Upper lobe of right lung (tissue), 1 donor: ENCODE measurements around the gene RELL1. TPM values are rescaled to one million over a fixed set of nuclear protein-coding genes. Genes with fewer than 3 reads are reported as not detected.
A peak's percentile ranks its signal among the peaks of the same experiment; 100 is the strongest.
"Not testable (repeated sequence)": the region's sequence is repeated elsewhere in the genome, so short reads cannot be mapped to it uniquely, and the experiment has no call there.

Source experiments
- ATAC-seq: fragments of 200-7000 bp; cut with Tn5 transposase; one replicate; pipeline ENCODE4 v1.9.1; 2020; ENCODE audit warnings: mild to moderate bottlenecking, moderate library complexity
- DNase-seq: peaks from one replicate; pipeline ENCODE4 v3.0.0-alpha.2; 2020
- H3K27ac ChIP-seq: fragments of 200-600 bp; one replicate; pipeline ENCODE4 v1.8.0; 2022
- H3K27me3 ChIP-seq: fragments of 200-600 bp; one replicate; pipeline ENCODE4 v1.8.0; 2022; ENCODE audit warnings: mild to moderate bottlenecking
- H3K36me3 ChIP-seq: fragments of 200-600 bp; one replicate; pipeline ENCODE4 v1.8.0; 2022
- H3K4me1 ChIP-seq: fragments of 200-600 bp; one replicate; pipeline ENCODE4 v1.8.0; 2022
- H3K4me3 ChIP-seq: fragments of 200-600 bp; one replicate; pipeline ENCODE4 v1.8.0; 2022; ENCODE audit warnings: mild to moderate bottlenecking
- H3K9me3 ChIP-seq: fragments of 200-600 bp; one replicate; pipeline ENCODE4 v1.8.0; 2022
- intact Hi-C: fragments of 100-400 bp; cut with DNase I; formaldehyde crosslinking; loops from one replicate; pipeline ENCODE4 v1.11.0; 2022
- total RNA-seq: library from RNA; stranded (reverse); fragmentation: NEBNext Ultra II Directional; extraction: Animal tissue kit (Norgen Biotek cat#: 25700); gene quantifications from one replicate; pipeline ENCODE4 v1.2.1, GENCODE V29; 2021
- TF ChIP-seq, protein P1 (sequence below): fragments of 200-600 bp; IDR thresholded peaks from one replicate; pipeline ENCODE4 v1.8.0; 2022; ENCODE audit warnings: antibody characterized with exemption
- donor health status: DM: no; HTN: yes; CAD: no; lungs with severe emphysema.

Gene RELL1
- total RNA-seq, 1 donor from 2014 or later: 49.1 TPM

DNA sequence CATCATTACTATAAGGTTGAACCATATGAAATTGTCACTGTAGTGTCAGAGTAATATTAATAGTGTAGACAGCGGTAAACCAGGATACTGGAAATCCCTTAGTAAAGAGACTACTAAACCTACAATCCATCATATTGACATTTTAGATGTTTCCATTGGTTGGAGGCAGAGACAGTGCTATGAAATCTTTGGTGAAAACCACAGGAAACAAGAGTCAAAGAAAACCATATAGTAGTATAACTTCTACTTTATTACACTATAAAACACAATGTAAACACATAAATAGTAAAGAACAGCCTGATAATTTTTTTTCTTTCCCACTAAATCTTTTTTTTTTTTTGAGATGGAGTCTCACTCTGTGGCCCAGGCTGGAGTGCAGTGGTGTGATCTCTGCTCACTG lies 15.9 kb downstream of the RELL1 start:
- no peak overlapping the region for H3K4me3 ChIP-seq
- DNase-seq: no peak
- H3K27ac ChIP-seq: no peak overlapping the region
- H3K27me3 ChIP-seq: no peaks in the 10 kb centered on the region
- TF ChIP-seq, protein P1, sequence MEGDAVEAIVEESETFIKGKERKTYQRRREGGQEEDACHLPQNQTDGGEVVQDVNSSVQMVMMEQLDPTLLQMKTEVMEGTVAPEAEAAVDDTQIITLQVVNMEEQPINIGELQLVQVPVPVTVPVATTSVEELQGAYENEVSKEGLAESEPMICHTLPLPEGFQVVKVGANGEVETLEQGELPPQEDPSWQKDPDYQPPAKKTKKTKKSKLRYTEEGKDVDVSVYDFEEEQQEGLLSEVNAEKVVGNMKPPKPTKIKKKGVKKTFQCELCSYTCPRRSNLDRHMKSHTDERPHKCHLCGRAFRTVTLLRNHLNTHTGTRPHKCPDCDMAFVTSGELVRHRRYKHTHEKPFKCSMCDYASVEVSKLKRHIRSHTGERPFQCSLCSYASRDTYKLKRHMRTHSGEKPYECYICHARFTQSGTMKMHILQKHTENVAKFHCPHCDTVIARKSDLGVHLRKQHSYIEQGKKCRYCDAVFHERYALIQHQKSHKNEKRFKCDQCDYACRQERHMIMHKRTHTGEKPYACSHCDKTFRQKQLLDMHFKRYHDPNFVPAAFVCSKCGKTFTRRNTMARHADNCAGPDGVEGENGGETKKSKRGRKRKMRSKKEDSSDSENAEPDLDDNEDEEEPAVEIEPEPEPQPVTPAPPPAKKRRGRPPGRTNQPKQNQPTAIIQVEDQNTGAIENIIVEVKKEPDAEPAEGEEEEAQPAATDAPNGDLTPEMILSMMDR: no peak
- no peaks in the 10 kb centered on the region for H3K9me3 ChIP-seq
- ATAC-seq: no peak
- H3K4me1 ChIP-seq: peaks cover 51% of the 10 kb centered on the region
- intact Hi-C loops: no loop called here
- no peaks in the 10 kb centered on the region for H3K36me3 ChIP-seq

GRCh38 chr4:37669124-37669523 lies 17.1 kb downstream of the RELL1 start:
- DNase-seq, H3K27ac ChIP-seq: not testable (repeated sequence)
- peaks cover 52% of the 10 kb centered on the region for H3K4me1 ChIP-seq

DNA sequence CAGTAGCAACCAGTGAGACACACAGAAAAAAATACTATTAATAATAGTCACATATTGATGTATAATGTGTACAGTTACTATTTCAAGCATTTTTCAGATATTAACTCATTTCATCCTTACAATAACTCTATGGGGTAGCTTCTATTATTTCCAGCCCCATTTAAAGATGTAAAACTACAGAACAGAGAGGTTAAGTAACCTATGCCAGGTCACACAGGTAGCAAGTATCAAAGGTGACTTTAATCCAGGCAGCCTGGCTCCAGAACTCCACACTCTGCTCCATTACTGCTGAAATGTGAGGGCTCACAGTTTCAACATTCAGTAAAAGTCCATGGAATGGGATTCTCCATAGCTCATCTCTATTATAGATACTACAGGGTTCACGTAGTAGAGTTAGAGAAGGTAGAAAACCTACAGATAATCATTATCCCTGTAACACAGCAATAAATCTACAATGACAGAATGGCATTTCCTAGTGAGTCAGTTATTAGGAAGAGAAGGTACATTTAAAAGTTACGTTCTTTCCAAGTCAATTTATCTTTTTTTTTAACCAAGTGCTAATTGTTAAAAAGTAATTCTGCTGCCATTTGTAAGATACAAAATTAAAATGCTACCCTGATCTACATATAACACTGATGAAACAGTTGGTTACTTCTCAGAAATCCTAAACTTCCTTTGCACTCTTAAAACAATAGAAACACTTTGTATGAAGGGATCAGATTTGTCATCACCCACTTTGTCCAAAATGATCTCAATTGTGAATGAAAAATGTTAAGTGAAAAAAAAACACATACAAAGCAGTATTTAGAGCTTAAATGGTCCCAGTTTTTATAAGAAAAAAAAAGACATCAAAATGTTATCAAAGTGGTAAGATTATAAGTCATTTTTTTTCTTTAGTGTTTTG lies 18.7 kb downstream of the RELL1 start:
- H3K27ac ChIP-seq: peak overlapping the region; percentile 20
- H3K4me3 ChIP-seq: no peak overlapping the region
- peaks cover 54% of the 10 kb centered on the region for H3K4me1 ChIP-seq
- intact Hi-C loops: no loop called here
- no peak for ATAC-seq
- no peaks in the 10 kb centered on the region for H3K27me3 ChIP-seq
- TF ChIP-seq, protein P1: no peak
- H3K9me3 ChIP-seq: no peaks in the 10 kb centered on the region
- no peaks in the 10 kb centered on the region for H3K36me3 ChIP-seq
- no peak for DNase-seq

More at GRCh38 chr4:37669124-37669523, 17.1 kb downstream of the RELL1 start:
- H3K27me3 ChIP-seq, H3K36me3 ChIP-seq, intact Hi-C loops, H3K9me3 ChIP-seq, H3K4me3 ChIP-seq, ATAC-seq: not testable (repeated sequence)

GRCh38 chr4:37666625-37667071 lies 19.5 kb downstream of the RELL1 start:
- Histone ChIP-seq H3K36me3 (no peaks in the 10 kb centered on the region), H3K27me3 (no peaks in the 10 kb centered on the region), H3K4me3 (no peak overlapping the region), H3K9me3 (no peaks in the 10 kb centered on the region), H3K4me1 (peaks cover 61% of the 10 kb centered on the region), H3K27ac (peak overlapping the region; percentile 20)
- DNase-seq (no peak), ATAC-seq (peak; percentile 89)
- TF ChIP-seq, protein P1: peak; percentile 9
- intact Hi-C loops: no loop called here

DNA sequence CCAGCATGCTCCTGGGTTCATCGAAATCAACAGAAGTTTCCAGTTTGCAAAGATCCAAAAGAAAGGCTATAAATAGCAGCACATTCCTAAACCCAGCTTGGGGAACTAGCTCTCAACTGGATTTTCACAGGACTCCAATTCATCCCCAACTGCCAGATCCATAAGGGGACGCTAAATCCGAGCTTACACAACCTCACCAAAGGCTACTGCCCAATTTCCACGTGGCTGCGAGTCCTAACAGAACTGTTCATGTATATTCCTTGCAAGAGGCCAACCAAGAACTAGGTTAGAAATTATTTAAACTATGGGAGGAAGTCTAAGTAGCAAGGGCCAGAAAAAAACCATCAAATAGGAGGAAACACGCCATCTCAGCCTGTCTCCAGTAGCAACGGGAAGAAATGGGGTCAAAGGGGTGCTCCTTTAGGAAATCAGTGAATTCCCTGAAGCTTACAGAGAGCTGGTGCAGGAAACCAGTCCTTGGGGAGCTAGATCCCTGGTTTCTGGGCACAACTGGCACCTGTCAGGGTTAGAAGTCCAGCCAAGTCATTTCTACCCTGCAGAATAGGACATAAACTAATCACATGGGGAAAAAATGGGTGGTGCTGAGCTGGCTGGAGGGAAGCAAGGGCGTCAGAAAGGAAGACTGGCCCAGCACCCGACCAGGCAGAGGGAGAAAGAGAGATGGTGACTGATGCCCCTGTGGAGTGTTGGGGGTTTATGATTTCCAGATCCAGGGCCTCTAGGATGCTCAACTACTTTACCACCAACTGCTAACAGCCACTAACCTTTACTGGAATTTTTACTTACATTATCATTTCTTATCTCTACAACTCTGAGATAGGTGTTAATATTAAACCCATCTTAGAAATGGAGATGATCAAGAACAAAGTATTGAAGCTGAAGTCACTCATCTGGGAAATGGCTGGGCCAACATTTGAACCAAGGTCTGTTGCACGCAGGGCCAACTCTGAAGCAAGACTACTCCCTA lies 20.5 kb downstream of the RELL1 start:
- intact Hi-C loops: no loop called here
- peaks cover 65% of the 10 kb centered on the region for H3K4me1 ChIP-seq
- no peak for DNase-seq
- no peaks in the 10 kb centered on the region for H3K27me3 ChIP-seq
- TF ChIP-seq, protein P1: no peak
- peak overlapping the region; percentile 20 for H3K27ac ChIP-seq
- ATAC-seq: no peak
- H3K36me3 ChIP-seq: no peaks in the 10 kb centered on the region
- H3K4me3 ChIP-seq: no peak overlapping the region
- H3K9me3 ChIP-seq: no peaks in the 10 kb centered on the region
